RWPE2 (cell line): ENCODE data around the gene CRISPLD2.

Source experiments
- ATAC-seq: fragments of 200-7000 bp; cut with Tn5 transposase; 3 replicates; pipeline ENCODE4 v1.9.1; 2021; ENCODE audit warnings: low read depth
- DNase-seq: peaks from one replicate; pipeline ENCODE4 v3.0.0-alpha.2; 2020; ENCODE audit warnings: low spot score
- H3K27ac ChIP-seq: fragments of 450-650 bp; 2 replicates; pipeline ENCODE4 v1.5.1; 2017; ENCODE audit warnings: mild to moderate bottlenecking; ENCODE audit not compliant: poor library complexity, severe bottlenecking
- H3K27me3 ChIP-seq: fragments of 250-450 bp; sonication (Bioruptor Pico); 2 replicates; pipeline ENCODE4 v1.5.1; 2021; ENCODE audit warnings: mild to moderate bottlenecking, moderate library complexity; ENCODE audit not compliant: insufficient read depth, poor library complexity, severe bottlenecking
- H3K36me3 ChIP-seq: fragments of 250-450 bp; sonication (Bioruptor Pico); 2 replicates; pipeline ENCODE4 v1.5.1; 2020; ENCODE audit warnings: low read depth, mild to moderate bottlenecking, moderate library complexity
- H3K4me1 ChIP-seq: fragments of 250-450 bp; sonication (Bioruptor Pico); 2 replicates; pipeline ENCODE4 v1.5.1; 2021; ENCODE audit warnings: mild to moderate bottlenecking, moderate library complexity; ENCODE audit not compliant: insufficient read depth, poor library complexity, severe bottlenecking
- H3K4me3 ChIP-seq: fragments of 250-450 bp; sonication (Bioruptor Pico); 2 replicates; pipeline ENCODE4 v1.5.1; 2021; ENCODE audit warnings: mild to moderate bottlenecking, moderate library complexity; ENCODE audit not compliant: severe bottlenecking
- H3K9me3 ChIP-seq: fragments of 250-450 bp; sonication (Bioruptor Pico); 2 replicates; pipeline ENCODE4 v1.5.1; 2021; ENCODE audit warnings: mild to moderate bottlenecking, moderate library complexity; ENCODE audit not compliant: severe bottlenecking
- TF ChIP-seq, protein P1 (sequence below): fragments of 450-650 bp; IDR thresholded peaks from one replicate; pipeline ENCODE4 v1.5.1; 2017; ENCODE audit warnings: mild to moderate bottlenecking, moderate library complexity; ENCODE audit not compliant: poor library complexity, severe bottlenecking

CRISPLD2 gene

DNA sequence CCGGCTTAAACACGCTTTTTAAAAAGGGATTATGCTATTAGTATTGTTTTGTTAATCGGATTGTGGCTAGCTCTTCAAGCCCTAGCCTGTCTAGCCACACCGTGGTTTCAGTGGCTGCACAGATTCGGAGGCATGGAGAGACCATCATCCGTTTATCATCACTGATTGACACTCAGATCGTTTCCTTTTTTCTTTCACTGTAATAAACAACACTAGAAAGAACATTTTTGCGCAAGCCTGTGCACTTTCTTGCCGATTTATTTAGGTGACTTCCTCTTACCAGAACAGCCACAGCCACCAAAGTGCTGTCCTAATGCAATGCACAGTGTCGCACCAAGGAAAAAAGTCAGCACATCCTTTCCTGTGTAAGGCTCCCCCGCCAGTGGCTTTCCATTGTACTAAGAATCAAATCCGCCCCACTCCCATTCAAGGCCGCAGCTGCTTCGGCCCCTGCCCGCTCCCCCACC lies 78.2 kb downstream of the CRISPLD2 start:
- TF ChIP-seq, protein P1, sequence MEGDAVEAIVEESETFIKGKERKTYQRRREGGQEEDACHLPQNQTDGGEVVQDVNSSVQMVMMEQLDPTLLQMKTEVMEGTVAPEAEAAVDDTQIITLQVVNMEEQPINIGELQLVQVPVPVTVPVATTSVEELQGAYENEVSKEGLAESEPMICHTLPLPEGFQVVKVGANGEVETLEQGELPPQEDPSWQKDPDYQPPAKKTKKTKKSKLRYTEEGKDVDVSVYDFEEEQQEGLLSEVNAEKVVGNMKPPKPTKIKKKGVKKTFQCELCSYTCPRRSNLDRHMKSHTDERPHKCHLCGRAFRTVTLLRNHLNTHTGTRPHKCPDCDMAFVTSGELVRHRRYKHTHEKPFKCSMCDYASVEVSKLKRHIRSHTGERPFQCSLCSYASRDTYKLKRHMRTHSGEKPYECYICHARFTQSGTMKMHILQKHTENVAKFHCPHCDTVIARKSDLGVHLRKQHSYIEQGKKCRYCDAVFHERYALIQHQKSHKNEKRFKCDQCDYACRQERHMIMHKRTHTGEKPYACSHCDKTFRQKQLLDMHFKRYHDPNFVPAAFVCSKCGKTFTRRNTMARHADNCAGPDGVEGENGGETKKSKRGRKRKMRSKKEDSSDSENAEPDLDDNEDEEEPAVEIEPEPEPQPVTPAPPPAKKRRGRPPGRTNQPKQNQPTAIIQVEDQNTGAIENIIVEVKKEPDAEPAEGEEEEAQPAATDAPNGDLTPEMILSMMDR, result no peak
- ATAC-seq (peak; percentile 31; the same call in 1 of the 3 replicates), DNase-seq (no peak)
- Histone ChIP-seq H3K36me3 (no peaks in the 10 kb centered on the region), H3K9me3 (no peaks in the 10 kb centered on the region), H3K4me3 (no peak overlapping the region), H3K27me3 (no peaks in the 10 kb centered on the region), H3K4me1 (peaks cover 18% of the 10 kb centered on the region), H3K27ac (peak overlapping the region; percentile 55)

DNA sequence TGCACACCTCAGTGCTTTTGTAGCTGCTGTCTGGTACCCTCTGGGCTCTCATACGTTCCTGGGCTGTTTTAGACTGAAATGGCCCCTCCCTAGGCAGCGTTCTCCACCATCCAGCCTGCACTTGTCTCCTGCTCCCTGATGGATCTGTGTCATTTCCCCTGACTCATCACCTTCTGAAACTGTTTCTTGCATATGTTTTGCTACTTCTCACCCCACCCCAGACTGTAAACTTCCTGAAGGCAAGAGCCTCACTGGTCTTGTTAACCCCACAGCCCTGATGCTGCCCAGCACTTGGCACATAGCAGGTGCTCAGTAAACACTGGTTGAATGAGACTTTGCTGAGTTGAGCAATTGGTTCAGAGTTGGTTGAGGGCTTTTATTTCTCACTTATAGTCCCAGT lies 78.7 kb downstream of the CRISPLD2 start:
- Histone ChIP-seq H3K4me1 (peaks cover 18% of the 10 kb centered on the region), H3K4me3 (no peak overlapping the region), H3K27me3 (no peaks in the 10 kb centered on the region), H3K9me3 (no peaks in the 10 kb centered on the region), H3K27ac (peak overlapping the region; percentile 55), H3K36me3 (no peaks in the 10 kb centered on the region)
- peak; percentile 95 for ATAC-seq
- TF ChIP-seq, protein P1, result no peak
- DNase-seq, result no peak

DNA sequence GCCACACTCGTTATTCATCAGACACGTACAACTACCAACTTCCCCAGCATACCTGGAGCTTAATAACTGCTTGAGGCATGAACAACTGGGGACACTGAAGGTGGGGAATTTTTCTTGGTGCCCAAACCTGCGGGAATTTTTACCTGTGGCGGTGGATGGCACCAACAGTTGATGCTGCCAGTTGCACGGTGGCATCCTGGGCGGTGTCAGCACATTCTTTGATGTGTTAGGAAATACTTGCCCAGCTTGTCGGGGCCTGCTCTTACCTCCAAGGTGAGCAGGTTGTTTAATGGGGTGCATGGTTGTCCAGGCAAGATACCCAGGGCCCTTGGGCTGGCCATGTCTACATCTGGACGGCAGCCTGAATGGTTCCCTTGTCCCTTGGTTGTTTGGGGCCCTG lies 79.6 kb downstream of the CRISPLD2 start:
- Histone ChIP-seq H3K9me3 (no peaks in the 10 kb centered on the region), H3K36me3 (no peaks in the 10 kb centered on the region), H3K4me1 (peaks cover 18% of the 10 kb centered on the region), H3K27ac (peak overlapping the region; percentile 55), H3K4me3 (no peak overlapping the region), H3K27me3 (no peaks in the 10 kb centered on the region)
- DNase-seq (no peak), ATAC-seq (peak; percentile 73)
- TF ChIP-seq, protein P1, result no peak

DNA sequence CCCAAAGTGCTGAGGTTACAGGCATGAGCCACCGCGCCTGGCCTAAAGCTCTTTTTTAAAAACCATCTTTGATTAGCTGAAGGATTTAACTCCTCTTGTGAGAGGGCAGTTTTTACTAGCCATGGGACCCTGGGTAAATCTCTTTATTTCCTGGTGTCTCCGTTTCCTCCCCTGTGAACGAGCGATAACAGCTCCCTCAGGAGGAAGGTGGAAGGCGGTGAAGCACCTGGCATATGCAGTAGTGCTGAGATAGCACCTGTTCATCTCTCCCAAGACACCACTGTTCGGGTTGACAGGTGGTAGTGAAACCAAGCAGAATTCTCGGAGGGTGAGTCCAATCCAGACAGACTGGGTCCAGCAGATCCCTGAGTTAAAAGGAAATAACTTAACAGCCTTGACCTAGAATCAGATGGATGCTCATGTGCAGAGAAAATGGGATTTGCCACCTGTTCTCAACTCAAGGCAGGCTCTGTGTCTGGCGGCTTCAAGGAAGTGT lies 86.2 kb downstream of the CRISPLD2 start:
- H3K27me3 ChIP-seq, result no peaks in the 10 kb centered on the region
- no peaks in the 10 kb centered on the region for H3K4me1 ChIP-seq
- no peaks in the 10 kb centered on the region for H3K36me3 ChIP-seq
- TF ChIP-seq, protein P1, result no peak
- DNase-seq (no peak), ATAC-seq (no peak)
- H3K4me3 ChIP-seq, result no peak overlapping the region
- no peaks in the 10 kb centered on the region for H3K9me3 ChIP-seq
- no peak overlapping the region for H3K27ac ChIP-seq

DNA sequence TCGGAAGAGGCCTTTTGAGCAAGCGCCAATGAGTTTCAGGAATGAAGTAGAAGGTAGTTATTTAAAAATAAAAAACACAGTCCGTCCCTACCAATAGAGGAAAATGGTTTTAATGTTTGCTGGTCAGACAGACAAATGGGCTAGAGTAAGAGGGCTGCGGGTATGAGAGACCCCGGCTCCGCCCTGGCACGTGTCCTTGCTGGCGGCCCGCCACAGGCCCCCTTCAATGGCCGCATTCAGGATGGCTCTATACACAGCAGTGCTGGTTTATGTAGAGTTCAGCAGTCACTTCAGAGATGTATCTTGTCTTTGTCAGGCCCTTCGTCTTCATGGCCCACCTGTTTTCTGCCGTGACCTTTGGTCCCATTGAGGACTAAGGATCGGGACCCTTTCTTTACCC lies 87.3 kb downstream of the CRISPLD2 start:
- Histone ChIP-seq H3K4me1 (no peaks in the 10 kb centered on the region), H3K27me3 (no peaks in the 10 kb centered on the region), H3K36me3 (no peaks in the 10 kb centered on the region), H3K4me3 (no peak overlapping the region), H3K9me3 (no peaks in the 10 kb centered on the region), H3K27ac (no peak overlapping the region)
- DNase-seq (no peak), ATAC-seq (no peak)
- TF ChIP-seq, protein P1, result no peak
